ENCODE measurements around the gene CEBPB.

The CEBPB gene

DNA sequence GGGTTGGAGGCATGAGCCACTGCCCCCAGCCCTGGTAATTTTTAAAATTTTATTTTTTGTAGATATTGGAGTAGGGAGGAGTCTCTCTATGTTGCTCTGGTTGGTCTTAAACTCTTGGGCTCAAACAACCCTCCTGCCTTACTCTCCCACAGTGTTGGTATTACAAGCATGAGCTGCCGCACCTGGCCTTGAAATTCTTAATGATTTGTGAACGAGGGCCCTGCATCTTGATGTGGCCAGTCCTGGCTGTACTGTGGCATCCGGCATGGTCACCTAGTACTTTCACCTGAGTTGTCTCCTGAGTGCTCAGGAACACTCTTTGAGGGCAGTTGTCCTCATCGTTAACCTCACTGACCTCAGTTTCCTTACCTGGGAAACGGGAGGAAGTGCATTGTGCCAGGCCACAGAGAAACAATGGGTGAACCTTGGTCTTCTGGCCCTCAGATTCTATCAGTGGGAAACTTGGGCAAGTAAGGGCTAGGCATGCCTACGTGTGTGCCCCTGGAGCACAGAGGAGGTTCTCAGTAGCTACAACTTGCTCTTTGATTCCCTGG, 19.5 kb downstream of the CEBPB start:
- no peak for TF ChIP-seq ZFX (IDR thresholded peaks at IDR 0.05)
- TF ChIP-seq, protein P1, sequence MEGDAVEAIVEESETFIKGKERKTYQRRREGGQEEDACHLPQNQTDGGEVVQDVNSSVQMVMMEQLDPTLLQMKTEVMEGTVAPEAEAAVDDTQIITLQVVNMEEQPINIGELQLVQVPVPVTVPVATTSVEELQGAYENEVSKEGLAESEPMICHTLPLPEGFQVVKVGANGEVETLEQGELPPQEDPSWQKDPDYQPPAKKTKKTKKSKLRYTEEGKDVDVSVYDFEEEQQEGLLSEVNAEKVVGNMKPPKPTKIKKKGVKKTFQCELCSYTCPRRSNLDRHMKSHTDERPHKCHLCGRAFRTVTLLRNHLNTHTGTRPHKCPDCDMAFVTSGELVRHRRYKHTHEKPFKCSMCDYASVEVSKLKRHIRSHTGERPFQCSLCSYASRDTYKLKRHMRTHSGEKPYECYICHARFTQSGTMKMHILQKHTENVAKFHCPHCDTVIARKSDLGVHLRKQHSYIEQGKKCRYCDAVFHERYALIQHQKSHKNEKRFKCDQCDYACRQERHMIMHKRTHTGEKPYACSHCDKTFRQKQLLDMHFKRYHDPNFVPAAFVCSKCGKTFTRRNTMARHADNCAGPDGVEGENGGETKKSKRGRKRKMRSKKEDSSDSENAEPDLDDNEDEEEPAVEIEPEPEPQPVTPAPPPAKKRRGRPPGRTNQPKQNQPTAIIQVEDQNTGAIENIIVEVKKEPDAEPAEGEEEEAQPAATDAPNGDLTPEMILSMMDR (conservative IDR thresholded peaks at IDR 0.05): no peak
- no peak overlapping the region for H3K27ac ChIP-seq

DNA sequence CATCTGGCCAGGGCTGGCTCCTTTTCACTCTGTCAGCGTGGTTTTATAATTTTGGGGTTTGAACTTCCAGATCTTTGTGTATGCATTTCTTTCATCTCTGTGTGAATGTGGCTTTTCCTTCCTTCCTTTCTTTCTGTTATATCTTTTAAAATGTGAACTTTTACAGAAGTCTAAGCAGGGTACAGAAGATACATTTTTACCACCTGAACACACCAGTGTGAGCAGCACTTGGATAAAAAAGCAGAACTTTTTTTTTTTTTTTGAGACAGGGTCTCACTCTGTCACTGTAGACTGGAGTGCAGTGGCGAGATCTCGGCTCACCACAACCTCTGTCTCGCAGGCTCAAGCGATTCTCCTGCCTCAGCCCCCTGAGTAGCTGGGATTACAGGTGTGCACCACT, 20.5 kb downstream of the CEBPB start:
- TF ChIP-seq, protein P1 (conservative IDR thresholded peaks at IDR 0.05): no peak
- TF ChIP-seq ZFX (IDR thresholded peaks at IDR 0.05): no peak
- H3K27ac ChIP-seq: no peak overlapping the region

DNA sequence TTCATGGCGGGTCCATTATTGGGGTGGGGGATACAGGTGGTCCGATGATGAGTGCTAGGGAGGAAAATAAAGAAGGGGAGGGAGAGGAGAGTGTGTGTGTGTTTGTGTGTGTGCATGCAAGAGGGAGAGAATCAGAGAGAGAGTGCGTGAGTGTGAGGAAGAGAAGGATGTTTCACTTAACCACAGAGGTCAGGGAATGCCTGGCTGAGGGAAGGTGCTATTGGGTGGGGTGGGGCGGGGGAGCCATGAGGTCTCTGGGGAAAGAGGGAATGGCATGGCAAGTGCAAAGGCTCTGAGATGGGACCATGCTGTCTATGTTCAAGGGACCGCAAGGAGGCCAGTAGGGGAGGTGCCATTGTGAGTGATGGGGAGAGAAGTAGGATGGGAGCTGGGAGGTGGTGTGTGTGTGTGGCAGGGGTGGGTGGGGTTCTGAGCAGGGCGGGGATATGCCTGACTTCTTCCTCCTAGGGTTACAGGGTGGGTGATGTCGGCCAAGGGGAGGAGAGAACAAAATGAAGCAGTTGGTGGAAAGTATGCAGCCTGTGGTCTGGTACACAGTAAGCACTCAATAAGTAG, 23.0 kb downstream of the CEBPB start:
- H3K27ac ChIP-seq: no peak overlapping the region
- no peak for TF ChIP-seq ZFX (IDR thresholded peaks at IDR 0.05)
- TF ChIP-seq, protein P1 (conservative IDR thresholded peaks at IDR 0.05): no peak

DNA sequence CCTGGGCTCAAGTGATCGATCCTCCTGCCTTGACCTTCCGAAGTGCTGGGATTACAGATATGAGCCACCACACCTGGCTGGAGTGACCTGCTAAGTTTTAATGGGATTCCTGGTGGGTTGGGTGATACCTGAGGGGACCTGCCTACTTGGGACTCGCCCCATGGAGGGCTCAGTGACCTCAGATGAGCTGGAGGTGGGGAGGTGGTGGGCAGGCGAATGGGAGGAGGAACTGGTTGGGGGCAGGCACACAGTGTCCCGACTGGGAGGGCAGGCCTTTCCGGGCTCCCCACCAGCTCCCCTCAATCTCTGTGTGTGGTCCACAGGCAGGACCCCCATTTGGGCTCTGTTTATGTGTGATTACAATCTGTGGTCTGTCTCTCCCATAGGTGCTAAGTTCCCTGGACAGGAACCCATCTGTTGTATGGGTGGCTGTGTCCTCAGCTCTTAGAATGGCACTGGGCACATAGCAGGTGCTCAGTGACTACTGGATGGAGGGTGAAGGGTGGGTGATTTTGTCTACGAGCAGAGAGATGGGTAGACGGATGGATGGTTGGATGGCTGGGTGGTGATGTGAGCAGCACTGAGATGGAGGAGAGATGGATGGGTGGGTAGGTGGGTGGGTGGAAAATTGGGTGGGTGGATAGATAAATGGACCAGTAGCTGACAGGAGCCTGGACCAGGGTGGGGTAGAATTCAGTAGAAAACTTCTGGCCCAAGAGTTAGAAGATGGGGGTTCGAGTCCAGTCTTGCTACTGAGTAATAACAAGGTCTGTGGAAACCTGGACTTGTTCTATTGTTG, 23.8 kb downstream of the CEBPB start:
- TF ChIP-seq, protein P1 (conservative IDR thresholded peaks at IDR 0.05): no peak
- no peak for TF ChIP-seq ZFX (IDR thresholded peaks at IDR 0.05)
- no peak overlapping the region for H3K27ac ChIP-seq

DNA sequence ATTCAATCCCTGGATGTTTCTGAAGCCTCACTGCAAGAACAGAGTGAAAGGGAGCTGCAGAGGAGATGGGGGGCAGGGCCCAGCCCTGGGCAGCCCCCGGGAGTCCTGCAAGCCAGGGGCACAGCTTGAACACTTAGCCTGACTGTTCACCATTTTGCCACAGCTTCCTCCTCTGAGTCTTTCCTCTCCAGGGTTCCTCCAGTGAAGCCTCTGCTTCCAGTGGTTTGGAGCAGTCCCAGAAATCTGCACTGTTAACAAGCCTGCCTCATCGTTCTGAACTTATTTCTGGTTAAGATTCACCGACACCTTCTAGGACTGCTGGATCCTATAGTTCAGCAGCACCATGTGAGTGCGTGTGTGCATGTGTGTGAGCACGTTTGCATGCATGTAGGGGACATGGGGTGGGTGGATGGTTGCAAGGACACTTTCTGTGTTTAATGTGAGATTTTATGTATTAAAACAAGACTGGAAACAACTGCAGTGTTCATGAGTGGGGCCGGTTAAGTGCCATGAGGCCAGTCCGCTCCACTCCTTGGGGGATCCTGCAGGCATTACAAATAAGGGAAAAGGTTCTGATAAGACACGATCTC, 24.6 kb downstream of the CEBPB start:
- H3K27ac ChIP-seq: no peak overlapping the region
- TF ChIP-seq, protein P1 (conservative IDR thresholded peaks at IDR 0.05): no peak
- TF ChIP-seq ZFX (IDR thresholded peaks at IDR 0.05): no peak

DNA sequence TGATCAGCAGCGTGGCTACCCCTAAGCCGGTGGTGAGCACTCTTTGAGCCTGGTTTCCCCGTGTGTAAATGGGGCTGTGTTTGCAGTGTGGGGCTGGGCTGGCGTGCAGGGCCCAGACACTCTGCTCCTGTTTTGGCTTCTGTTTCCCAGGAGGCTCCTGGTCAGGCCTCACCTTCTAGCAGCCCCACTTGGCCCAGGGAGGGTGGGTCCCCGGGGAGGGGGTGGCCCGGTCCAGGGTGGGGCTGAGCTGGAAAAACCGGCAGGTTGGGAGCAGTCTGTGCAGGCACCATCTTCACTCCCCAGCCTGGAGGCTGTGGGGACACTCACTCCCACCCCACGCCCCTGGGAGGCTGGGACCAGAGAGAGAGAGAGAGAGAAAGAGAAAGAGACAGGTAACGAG, 25.3 kb downstream of the CEBPB start:
- H3K27ac ChIP-seq: no peak overlapping the region
- no peak for TF ChIP-seq ZFX (IDR thresholded peaks at IDR 0.05)
- TF ChIP-seq, protein P1 (conservative IDR thresholded peaks at IDR 0.05): no peak
